IMR-90 (cell line): ENCODE results near the gene LIN7C. TPM values are rescaled to one million over a fixed set of nuclear protein-coding genes. Genes with fewer than 3 reads are reported as not detected.

ENCODE experiments used
- ATAC-seq: fragments of 200-7000 bp; cut with Tn5 transposase; 2 replicates; pipeline ENCODE4 v1.9.1; 2020; ENCODE audit warnings: low read depth, mild to moderate bottlenecking, moderate library complexity
- BruUV-seq: library from RNA; stranded (reverse); fragments of 400-500 nt; replicated peaks from 2 replicates; lab custom pipeline; 2021; lab: Mats Ljungman, UMichigan
- CTCF ChIA-PET: fragments of 300-600 bp; formaldehyde crosslinking; extraction: SDS; loops from one replicate; lab custom pipeline; 2021; ENCODE audit warnings: antibody characterized with exemption; lab: Yijun Ruan, JAX
- POLR2A ChIA-PET: fragments of 300-600 bp; sonication (Branson Sonifier 250); formaldehyde crosslinking; loops from one replicate; lab custom pipeline; 2022; ENCODE audit warnings: antibody characterized with exemption; ENCODE audit not compliant: unreplicated experiment; lab: Charles Lee
- DNase-seq: peaks from one replicate; pipeline ENCODE4 v3.0.0; 2013
- H2AFZ ChIP-seq: replicated peaks from 2 replicates; pipeline ENCODE3; 2013; ENCODE audit warnings: low read length, mild to moderate bottlenecking; ENCODE audit not compliant: poor library complexity
- H2AK5ac ChIP-seq: 2 replicates; pipeline ENCODE4 v1.6.1; 2013; ENCODE audit warnings: low read depth, low read length, inconsistent platforms
- H2AK9ac ChIP-seq: replicated peaks from 2 replicates; pipeline ENCODE3; 2013; ENCODE audit warnings: mild to moderate bottlenecking, low read depth, low read length, moderate library complexity; ENCODE audit not compliant: poor library complexity
- H2BK120ac ChIP-seq: 2 replicates; pipeline ENCODE4 v1.6.1; 2013; ENCODE audit warnings: low read depth, low read length, inconsistent platforms
- H2BK15ac ChIP-seq: 3 replicates; pipeline ENCODE4 v1.6.1; 2013; ENCODE audit warnings: low read depth, low read length, inconsistent platforms
- H2BK20ac ChIP-seq: 2 replicates; pipeline ENCODE4 v1.6.1; 2013; ENCODE audit warnings: low read depth, mild to moderate bottlenecking, inconsistent platforms, low read length, moderate library complexity
- H2BK5ac ChIP-seq: 2 replicates; pipeline ENCODE4 v1.6.1; 2013; ENCODE audit warnings: mild to moderate bottlenecking, low read depth, low read length, inconsistent platforms; ENCODE audit not compliant: poor library complexity, severe bottlenecking
- H3K14ac ChIP-seq: replicated peaks from 2 replicates; pipeline ENCODE4 v1.6.1; 2013; ENCODE audit warnings: low read depth, low read length, inconsistent platforms
- H3K18ac ChIP-seq: 2 replicates; pipeline ENCODE4 v1.6.1; 2013; ENCODE audit warnings: low read depth, low read length, control low read depth
- H3K23ac ChIP-seq: 2 replicates; pipeline ENCODE4 v1.6.1; 2013; ENCODE audit warnings: low read depth, low read length, inconsistent platforms
- H3K27ac ChIP-seq: 2 replicates; pipeline ENCODE4 v1.5.1; 2013; ENCODE audit warnings: mild to moderate bottlenecking, control low read depth, low read length; ENCODE audit not compliant: insufficient read depth
- H3K27me3 ChIP-seq: 2 replicates; pipeline ENCODE4 v1.6.1; 2013; ENCODE audit warnings: low read length; ENCODE audit not compliant: control insufficient read depth, insufficient read depth
- H3K36me3 ChIP-seq: 2 replicates; pipeline ENCODE4 v1.6.1; 2013; ENCODE audit warnings: low read length, mixed read lengths; ENCODE audit not compliant: control insufficient read depth, insufficient read depth
- H3K4ac ChIP-seq: 2 replicates; pipeline ENCODE4 v1.6.1; 2013; ENCODE audit warnings: low read depth, low read length, inconsistent platforms
- H3K4me1 ChIP-seq: 2 replicates; pipeline ENCODE4 v1.6.1; 2013; ENCODE audit warnings: low read length, mixed read lengths; ENCODE audit not compliant: control insufficient read depth, insufficient read depth
- H3K4me2 ChIP-seq: 2 replicates; pipeline ENCODE4 v1.6.1; 2013; ENCODE audit warnings: low read depth, mild to moderate bottlenecking, control low read depth, low read length, moderate library complexity
- H3K4me3 ChIP-seq: 2 replicates; pipeline ENCODE4 v1.5.1; 2013; ENCODE audit warnings: low read depth, mild to moderate bottlenecking, control low read depth, low read length, moderate library complexity; ENCODE audit not compliant: insufficient read depth
- H3K56ac ChIP-seq: 2 replicates; pipeline ENCODE4 v1.6.1; 2013; ENCODE audit warnings: low read length, inconsistent platforms; ENCODE audit not compliant: insufficient read depth; ENCODE audit errors: extremely low read depth
- H3K79me1 ChIP-seq, 2 experiments: 2 replicates each; pipeline ENCODE4 v1.6.1; 2013; ENCODE audit warnings: low read length in 2 of 2, inconsistent platforms in 1 of 2, low read depth in 1 of 2
- H3K9ac ChIP-seq: 2 replicates; pipeline ENCODE4 v1.6.1; 2013; ENCODE audit warnings: low read depth, low read length, control low read depth
- H3K9me1 ChIP-seq: 2 replicates; pipeline ENCODE4 v1.6.1; 2013; ENCODE audit warnings: low read length, inconsistent platforms; ENCODE audit not compliant: insufficient read depth
- H3K9me3 ChIP-seq: 2 replicates; pipeline ENCODE4 v1.6.1; 2013; ENCODE audit warnings: low read length; ENCODE audit not compliant: control insufficient read depth, insufficient read depth
- H4K20me1 ChIP-seq: 2 replicates; pipeline ENCODE4 v1.6.1; 2013; ENCODE audit warnings: low read length, inconsistent platforms; ENCODE audit not compliant: insufficient read depth
- H4K5ac ChIP-seq: 2 replicates; pipeline ENCODE4 v1.6.1; 2013; ENCODE audit warnings: mild to moderate bottlenecking, low read depth, low read length, control low read depth
- H4K8ac ChIP-seq, 2 experiments: 2 replicates each; pipeline ENCODE4 v1.6.1; 2013; ENCODE audit warnings: low read depth in 2 of 2, low read length in 2 of 2, control low read depth in 1 of 2, inconsistent platforms in 1 of 2
- H4K91ac ChIP-seq: 2 replicates; pipeline ENCODE4 v1.6.1; 2013; ENCODE audit warnings: low read depth, low read length, inconsistent platforms; ENCODE audit not compliant: insufficient read depth
- CEBPB ChIP-seq: IDR thresholded peaks from 2 replicates; pipeline ENCODE4 v1.6.1; 2012; ENCODE audit warnings: low read depth, low read length, improper control_type of control experiment
- CHD1 ChIP-seq: IDR thresholded peaks from 2 replicates; pipeline ENCODE4 v1.6.1; 2012; ENCODE audit warnings: low read depth, low read length, improper control_type of control experiment
- MAFK ChIP-seq: IDR thresholded peaks from 2 replicates; pipeline ENCODE4 v1.6.1; 2012; ENCODE audit warnings: low read depth, low read length, improper control_type of control experiment
- MAZ ChIP-seq: IDR thresholded peaks from 2 replicates; pipeline ENCODE4 v1.6.1; 2012; ENCODE audit warnings: low read depth, mild to moderate bottlenecking, low read length, improper control_type of control experiment, moderate library complexity, borderline replicate concordance
- MXI1 ChIP-seq: IDR thresholded peaks from 2 replicates; pipeline ENCODE4 v1.6.1; 2012; ENCODE audit warnings: low read depth, mild to moderate bottlenecking, low read length, moderate library complexity, borderline replicate concordance
- NFE2L2 ChIP-seq: fragments of 150-350 bp; IDR thresholded peaks from 2 replicates; pipeline ENCODE4 v1.6.1; 2016; ENCODE audit warnings: low read depth, mild to moderate bottlenecking, low read length
- POLR2A ChIP-seq: IDR thresholded peaks from 2 replicates; pipeline ENCODE4 v1.6.1; 2012; ENCODE audit warnings: mild to moderate bottlenecking, low read depth, low read length
- RAD21 ChIP-seq: IDR thresholded peaks from 2 replicates; pipeline ENCODE4 v1.6.1; 2012; ENCODE audit warnings: low read length, improper control_type of control experiment
- RCOR1 ChIP-seq: IDR thresholded peaks from 2 replicates; pipeline ENCODE4 v1.6.1; 2012; ENCODE audit warnings: mild to moderate bottlenecking, low read length, improper control_type of control experiment; ENCODE audit not compliant: insufficient replicate concordance
- RFX5 ChIP-seq: IDR thresholded peaks from 2 replicates; pipeline ENCODE4 v1.8.0; 2012; ENCODE audit warnings: low read depth, mild to moderate bottlenecking, low read length, moderate library complexity
- WGBS, 2 experiments: methylation state at CpG; one replicate each; pipeline versions ENCODE4 v1.1.5 to v1.1.7; 2013; ENCODE audit warnings: missing lambda C conversion rate in 2 of 2; ENCODE audit not compliant: insufficient read length in 1 of 2; ENCODE audit errors: extremely low coverage in 2 of 2; 5-methylcytosine and 5-hydroxymethylcytosine counted together
- dilution Hi-C: fragments of 300-500 bp; cut with HindIII; formaldehyde crosslinking; loops from one replicate; pipeline ENCODE4 v1.14.3; 2018; ENCODE audit warnings: low sequenced_read_pairs; ENCODE audit not compliant: unreplicated experiment
- in situ Hi-C: fragments of 300-500 bp; cut with MboI; formaldehyde crosslinking; loops from 3 replicates; pipeline ENCODE4 v1.14.3; 2019; ENCODE audit warnings: low sequenced_read_pairs, inconsistent platforms, mixed read lengths
- intact Hi-C: fragments of 100-400 bp; cut with micrococcal nuclease; formaldehyde crosslinking; loops from 2 replicates; pipeline ENCODE4 v1.10.0; 2022
- polyA plus RNA-seq, 3 experiments: library from polyadenylated mRNA; depleted of rRNA; stranded (reverse); fragments of >200 nt; gene quantifications; 2 replicates each; pipeline ENCODE4 v1.2.3, GENCODE V29; 2012; ENCODE audit warnings: low replicate concordance in 1 of 3
- total RNA-seq: library from RNA; depleted of rRNA; stranded (reverse); fragments of >200 nt; gene quantifications from 2 replicates; pipeline ENCODE4 v1.2.3, GENCODE V29; 2012
- TF ChIP-seq, protein P1 (sequence below): fragments of 150-350 bp; IDR thresholded peaks from 2 replicates; pipeline ENCODE4 v1.6.1; 2017; ENCODE audit warnings: mild to moderate bottlenecking, antibody characterized with exemption, low read length, low read depth
- TF ChIP-seq, protein P2 (sequence below): fragments of 150-350 bp; IDR thresholded peaks from 2 replicates; pipeline ENCODE4 v1.6.1; 2016; ENCODE audit warnings: low read depth, mild to moderate bottlenecking, low read length, moderate library complexity, borderline replicate concordance
- TF ChIP-seq, protein P3 (sequence below): conservative IDR thresholded peaks from 2 replicates; pipeline ENCODE4 v1.5.1; 2012; ENCODE audit warnings: mild to moderate bottlenecking, low read depth, low read length, improper control_type of control experiment

The LIN7C gene
- total and polyA plus RNA-seq, 2 of the 4 experiments (the other 2 are of a cell fraction), result 12.2 to 25.5 TPM

DNA sequence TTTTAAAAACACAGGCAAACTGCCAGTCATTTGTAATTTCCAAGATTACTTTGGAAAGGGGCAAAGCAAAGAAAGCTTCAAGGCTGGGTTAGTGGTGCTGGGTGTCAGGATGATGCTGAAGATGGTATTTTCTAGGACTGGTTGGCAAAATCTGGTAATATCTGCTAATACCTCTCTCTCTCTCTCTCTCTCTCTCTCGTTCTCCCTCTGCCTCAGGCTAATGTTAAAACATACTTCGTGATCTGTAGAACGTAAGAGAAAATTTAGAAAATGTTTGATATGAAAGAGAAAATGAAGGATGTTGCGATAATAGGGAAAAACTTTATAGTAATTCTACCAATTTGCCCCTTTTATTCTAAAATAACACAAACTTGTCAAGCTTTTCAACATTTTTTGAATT, 24.6 kb downstream of the LIN7C start:
- Histone ChIP-seq H3K4me2 (no peak overlapping the region), H2AK5ac (no peak overlapping the region), H3K23ac (no peak overlapping the region), H3K27me3 (no peaks in the 10 kb centered on the region), H3K9ac (no peak overlapping the region), H2BK20ac (no peak overlapping the region), H2AK9ac (no peak overlapping the region), H3K36me3 (no peaks in the 10 kb centered on the region), H3K9me1 (no peaks in the 10 kb centered on the region; the same call in 1 of the 2 replicates), H3K56ac (no peak overlapping the region), H4K91ac (no peak overlapping the region), H3K9me3 (no peaks in the 10 kb centered on the region), H4K20me1 (no peaks in the 10 kb centered on the region), H4K5ac (no peak overlapping the region), H3K14ac (no peak overlapping the region), H2BK15ac (no peak overlapping the region), H3K79me1 (no peaks in the 10 kb centered on the region), H4K8ac (no peak overlapping the region), H3K27ac (no peak overlapping the region), H3K4me3 (no peak overlapping the region), H3K4ac (no peak overlapping the region), H2BK120ac (no peak overlapping the region), H2AFZ (no peak overlapping the region), H2BK5ac (no peak overlapping the region), H3K18ac (no peak overlapping the region), H3K4me1 (no peaks in the 10 kb centered on the region)
- WGBS, 2 experiments, result 100% methylated on average over 3 of the region's 4 CpGs; no CpG with 5 or more reads in 1 of the 2 experiments
- in situ Hi-C loops, result loop anchor here (25.0 kb wide), 1 partner anchor 720 kb away; no protein-coding TSS in a partner anchor
- no peak for ATAC-seq
- ChIA-PET POLR2A (no interaction called here), CTCF (interaction anchor here (0.5 to 0.7 kb wide), 3 partner anchors 14 to 382 kb away, joined by 3 to 5 read pairs (median 4); no protein-coding TSS in a partner anchor)
- dilution Hi-C loops, result loop anchor here (25.0 kb wide), 1 partner anchor 295 kb away; no protein-coding TSS in a partner anchor
- no TSS peak for BruUV-seq
- TF ChIP-seq CHD1 (no peak), NFE2L2 (no peak), MAZ (no peak), MXI1 (no peak), POLR2A (no peak), RAD21 (no peak), RCOR1 (no peak), CEBPB (no peak), RFX5 (no peak), MAFK (no peak)
- TF ChIP-seq, protein P1, sequence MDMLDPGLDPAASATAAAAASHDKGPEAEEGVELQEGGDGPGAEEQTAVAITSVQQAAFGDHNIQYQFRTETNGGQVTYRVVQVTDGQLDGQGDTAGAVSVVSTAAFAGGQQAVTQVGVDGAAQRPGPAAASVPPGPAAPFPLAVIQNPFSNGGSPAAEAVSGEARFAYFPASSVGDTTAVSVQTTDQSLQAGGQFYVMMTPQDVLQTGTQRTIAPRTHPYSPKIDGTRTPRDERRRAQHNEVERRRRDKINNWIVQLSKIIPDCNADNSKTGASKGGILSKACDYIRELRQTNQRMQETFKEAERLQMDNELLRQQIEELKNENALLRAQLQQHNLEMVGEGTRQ, result no peak
- TF ChIP-seq, protein P2, sequence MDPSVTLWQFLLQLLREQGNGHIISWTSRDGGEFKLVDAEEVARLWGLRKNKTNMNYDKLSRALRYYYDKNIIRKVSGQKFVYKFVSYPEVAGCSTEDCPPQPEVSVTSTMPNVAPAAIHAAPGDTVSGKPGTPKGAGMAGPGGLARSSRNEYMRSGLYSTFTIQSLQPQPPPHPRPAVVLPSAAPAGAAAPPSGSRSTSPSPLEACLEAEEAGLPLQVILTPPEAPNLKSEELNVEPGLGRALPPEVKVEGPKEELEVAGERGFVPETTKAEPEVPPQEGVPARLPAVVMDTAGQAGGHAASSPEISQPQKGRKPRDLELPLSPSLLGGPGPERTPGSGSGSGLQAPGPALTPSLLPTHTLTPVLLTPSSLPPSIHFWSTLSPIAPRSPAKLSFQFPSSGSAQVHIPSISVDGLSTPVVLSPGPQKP, result no peak
- TF ChIP-seq, protein P3, sequence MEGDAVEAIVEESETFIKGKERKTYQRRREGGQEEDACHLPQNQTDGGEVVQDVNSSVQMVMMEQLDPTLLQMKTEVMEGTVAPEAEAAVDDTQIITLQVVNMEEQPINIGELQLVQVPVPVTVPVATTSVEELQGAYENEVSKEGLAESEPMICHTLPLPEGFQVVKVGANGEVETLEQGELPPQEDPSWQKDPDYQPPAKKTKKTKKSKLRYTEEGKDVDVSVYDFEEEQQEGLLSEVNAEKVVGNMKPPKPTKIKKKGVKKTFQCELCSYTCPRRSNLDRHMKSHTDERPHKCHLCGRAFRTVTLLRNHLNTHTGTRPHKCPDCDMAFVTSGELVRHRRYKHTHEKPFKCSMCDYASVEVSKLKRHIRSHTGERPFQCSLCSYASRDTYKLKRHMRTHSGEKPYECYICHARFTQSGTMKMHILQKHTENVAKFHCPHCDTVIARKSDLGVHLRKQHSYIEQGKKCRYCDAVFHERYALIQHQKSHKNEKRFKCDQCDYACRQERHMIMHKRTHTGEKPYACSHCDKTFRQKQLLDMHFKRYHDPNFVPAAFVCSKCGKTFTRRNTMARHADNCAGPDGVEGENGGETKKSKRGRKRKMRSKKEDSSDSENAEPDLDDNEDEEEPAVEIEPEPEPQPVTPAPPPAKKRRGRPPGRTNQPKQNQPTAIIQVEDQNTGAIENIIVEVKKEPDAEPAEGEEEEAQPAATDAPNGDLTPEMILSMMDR, result no peak
- intact Hi-C loops, result loop anchor here (10.0 kb wide), 1 partner anchor 1197 kb away; no protein-coding TSS in a partner anchor
- no peak for DNase-seq
